ENCODE measurements around the gene IFNGR1. TPM values are rescaled to one million over a fixed set of nuclear protein-coding genes. Genes with fewer than 3 reads are reported as not detected.
"Not testable (repeated sequence)": the region's sequence is repeated elsewhere in the genome, so short reads cannot be mapped to it uniquely, and the experiment has no call there.

IFNGR1 gene
- total RNA-seq, 4 donors from 2014 or later: 53.5 to 122 (median 94.9) TPM

GRCh38 chr6:137218473-137218916 lies 690 bp downstream of the IFNGR1 start:
- Histone ChIP-seq H3K27ac (peak overlapping the region; percentile 94 to 97), H3K27me3 (no peaks in the 10 kb centered on the region), H3K4me1 (no peaks in the 10 kb centered on the region), H3K36me3 (no peaks in the 10 kb centered on the region), H3K4me3 (peak overlapping the region; percentile 83 to 84), H3K9me3 (no peaks in the 10 kb centered on the region)
- intact Hi-C loops (cut with DNase I; ENCODE audit: low total_unique reads): no loop called here
- no peak for TF ChIP-seq CTCF (IDR thresholded peaks at IDR 0.05)
- no peak for TF ChIP-seq POLR2A (IDR thresholded peaks at IDR 0.05)
- DNase-seq: peak in 1 of 2 donors; percentile 37

- H3K27me3 ChIP-seq: no peaks in the 10 kb centered on the region
- intact Hi-C loops (cut with DNase I; ENCODE audit: low total_unique reads): no loop called here
- no peak for DNase-seq
- no peaks in the 10 kb centered on the region for H3K9me3 ChIP-seq
- H3K4me3 ChIP-seq: peak overlapping the region; percentile 83 to 84
- no peaks in the 10 kb centered on the region for H3K36me3 ChIP-seq
- H3K27ac ChIP-seq: peak overlapping the region; percentile 94 to 97
- no peaks in the 10 kb centered on the region for H3K4me1 ChIP-seq
- no peak for TF ChIP-seq POLR2A (IDR thresholded peaks at IDR 0.05)
- no peak for TF ChIP-seq CTCF (IDR thresholded peaks at IDR 0.05)
Measured at GRCh38 chr6:137217801-137218472, 1.2 kb downstream of the IFNGR1 start.

GRCh38 chr6:137216875-137217553 lies 2.2 kb downstream of the IFNGR1 start:
- intact Hi-C loops (cut with DNase I; ENCODE audit: low total_unique reads): no loop called here
- peak overlapping the region; percentile 83 to 84 for H3K4me3 ChIP-seq
- H3K27me3 ChIP-seq: no peaks in the 10 kb centered on the region
- DNase-seq: no peak
- TF ChIP-seq POLR2A (IDR thresholded peaks at IDR 0.05) (no peak), CTCF (IDR thresholded peaks at IDR 0.05) (no peak)
- H3K4me1 ChIP-seq: no peaks in the 10 kb centered on the region
- H3K36me3 ChIP-seq: no peaks in the 10 kb centered on the region
- H3K9me3 ChIP-seq: no peaks in the 10 kb centered on the region
- peak overlapping the region; percentile 94 to 97 for H3K27ac ChIP-seq

GRCh38 chr6:137216106-137216505 lies 3.1 kb downstream of the IFNGR1 start:
- intact Hi-C loops (cut with DNase I; ENCODE audit: low total_unique reads): no loop called here
- H3K27ac ChIP-seq: peak overlapping the region; percentile 94 to 97
- no peaks in the 10 kb centered on the region for H3K27me3 ChIP-seq
- no peaks in the 10 kb centered on the region for H3K36me3 ChIP-seq
- H3K4me1 ChIP-seq: no peaks in the 10 kb centered on the region
- DNase-seq: no peak
- TF ChIP-seq CTCF (IDR thresholded peaks at IDR 0.05): no peak
- TF ChIP-seq POLR2A (IDR thresholded peaks at IDR 0.05): no peak
- H3K4me3 ChIP-seq: peak overlapping the region; percentile 83 to 84
- no peaks in the 10 kb centered on the region for H3K9me3 ChIP-seq

GRCh38 chr6:137215630-137216029 lies 3.6 kb downstream of the IFNGR1 start:
- DNase-seq; H3K4me3 ChIP-seq; H3K36me3 ChIP-seq; intact Hi-C loops (cut with DNase I; ENCODE audit: low total_unique reads); H3K4me1 ChIP-seq; H3K27me3 ChIP-seq; H3K9me3 ChIP-seq: not testable (repeated sequence)
- H3K27ac ChIP-seq: peak overlapping the region in 1 of 2 donors; percentile 97

Data from uterus (tissue), 4 donors.